ENCODE data around the gene CRADD.

DNA sequence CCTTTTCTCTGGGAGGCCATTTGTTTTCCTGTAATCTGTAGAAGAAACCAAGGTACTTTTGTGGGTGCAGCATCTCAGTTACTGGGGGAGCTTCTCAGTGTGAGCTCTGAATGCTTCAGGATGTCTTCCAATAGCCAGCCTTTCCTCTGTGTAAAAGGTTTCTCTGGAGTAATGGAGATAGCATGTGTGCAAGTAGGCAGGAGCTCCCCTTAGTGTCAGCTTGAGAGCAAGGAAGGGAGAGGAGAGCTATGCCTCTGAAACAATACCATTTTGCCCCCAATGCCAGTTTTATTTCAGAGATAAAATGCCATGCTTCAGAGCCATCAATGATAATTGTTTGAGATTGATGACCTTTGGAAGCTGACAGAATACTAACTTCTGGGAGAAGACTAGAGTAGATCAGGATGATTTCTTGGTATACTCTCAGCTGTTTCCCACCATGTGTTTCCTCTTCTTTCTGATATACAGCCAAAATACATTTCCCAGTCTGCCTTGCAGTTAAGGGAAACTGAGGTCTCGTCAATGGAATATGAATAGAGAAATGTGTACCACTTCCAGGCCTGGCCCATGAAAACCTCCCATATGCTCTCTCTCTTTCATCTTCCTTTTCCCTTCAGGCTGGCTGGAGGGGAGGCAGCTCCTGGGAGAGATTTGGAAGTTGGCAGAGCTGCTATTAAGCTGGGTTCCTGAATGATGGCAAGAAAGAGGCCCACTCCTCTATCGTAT is 125.7 kb downstream of the CRADD start:
- TF ChIP-seq POLR2A (IDR thresholded peaks at IDR 0.05; ENCODE audit: low read length) (no peak), GATA1 (IDR thresholded peaks at IDR 0.05; ENCODE audit: low read depth, low read length) (no peak)
